Suprapubic skin (tissue), 4 donors: ENCODE data around the gene ZMAT5. TPM values are rescaled to one million over a fixed set of nuclear protein-coding genes. Genes with fewer than 3 reads are reported as not detected.

Source experiments
- DNase-seq, 2 donors: peaks; one replicate each; pipeline ENCODE4 v3.0.0-alpha.2; 2019; ENCODE audit warnings: low spot score in 2 of 2
- H3K27ac ChIP-seq: fragments of 200-600 bp; sonication (generic); one replicate; pipeline ENCODE4 v1.5.1; 2019
- H3K27me3 ChIP-seq: fragments of 200-600 bp; sonication (generic); one replicate; pipeline ENCODE4 v1.5.1; 2019
- H3K36me3 ChIP-seq: fragments of 200-600 bp; sonication (generic); one replicate; pipeline ENCODE4 v1.5.1; 2019
- H3K4me1 ChIP-seq: fragments of 200-600 bp; sonication (generic); one replicate; pipeline ENCODE4 v1.5.1; 2019
- H3K4me3 ChIP-seq: fragments of 200-600 bp; sonication (generic); one replicate; pipeline ENCODE4 v1.5.1; 2019; ENCODE audit warnings: mild to moderate bottlenecking
- H3K9me3 ChIP-seq: fragments of 200-600 bp; sonication (generic); one replicate; pipeline ENCODE4 v1.5.1; 2019
- EP300 ChIP-seq: sonication (generic); formaldehyde crosslinking; IDR thresholded peaks from one replicate; pipeline ENCODE4 v1.6.1; 2017; ENCODE audit warnings: antibody characterized with exemption
- POLR2A ChIP-seq, 2 donors: fragments of 450-650 bp; IDR thresholded peaks; one replicate each; pipeline ENCODE4 v1.6.1; 2017; ENCODE audit warnings: antibody characterized with exemption in 2 of 2, mild to moderate bottlenecking in 2 of 2, moderate library complexity in 2 of 2
- POLR2AphosphoS5 ChIP-seq, 3 donors: sonication (generic); formaldehyde crosslinking; IDR thresholded peaks; one replicate each; pipeline ENCODE4 v1.6.1; 2017; ENCODE audit warnings: antibody characterized with exemption in 3 of 3
- WGBS: methylation state at CpG from one replicate; pipeline ENCODE4 v1.1.5; 2018; 5-methylcytosine and 5-hydroxymethylcytosine counted together
- total RNA-seq, 4 donors: library from RNA; depleted of rRNA; stranded (reverse); fragments of >200 nt; gene quantifications; one replicate each; pipeline ENCODE4 v1.1.0, GENCODE V29; 2016
- TF ChIP-seq, protein P1 (sequence below), 2 donors: fragments of 200-600 bp in 1 of 2; fragments of 450-650 bp in 1 of 2; sonication (generic) in 1 of 2; IDR thresholded peaks; one replicate each; pipeline ENCODE4 v1.5.1; 2016 to 2019; ENCODE audit warnings: antibody characterized with exemption in 2 of 2, mild to moderate bottlenecking in 1 of 2, moderate library complexity in 1 of 2

The ZMAT5 gene
- total RNA-seq, 4 donors from 2014 or later, result 16.3 to 28.2 (median 23.1) TPM

DNA sequence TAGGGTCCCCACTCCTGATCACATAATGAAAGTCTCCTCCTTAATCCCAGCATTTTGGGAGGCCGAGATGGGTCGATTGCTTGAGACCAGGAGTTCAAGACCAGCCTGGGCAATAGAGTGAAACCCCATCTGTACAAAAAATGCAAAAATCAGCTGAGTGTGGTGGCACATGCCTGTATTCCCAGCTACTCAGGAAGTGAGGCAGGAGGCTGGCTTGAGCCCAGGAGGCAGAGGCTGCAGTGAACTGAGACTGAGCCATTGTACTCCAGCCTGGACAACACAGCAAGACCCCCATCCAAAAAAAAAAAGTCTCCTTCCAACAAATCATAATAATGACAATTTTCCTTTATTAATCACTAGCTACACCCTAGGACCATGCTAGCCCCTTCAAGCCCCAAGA, 15.1 kb downstream of the ZMAT5 start:
- Histone ChIP-seq H3K27ac (no peak overlapping the region), H3K4me1 (no peaks in the 10 kb centered on the region), H3K4me3 (no peak overlapping the region), H3K9me3 (no peaks in the 10 kb centered on the region), H3K36me3 (peaks cover 18% of the 10 kb centered on the region), H3K27me3 (no peaks in the 10 kb centered on the region)
- no peak for DNase-seq
- WGBS, result 95% methylated on average over 2 of the region's 2 CpGs
- TF ChIP-seq, protein P1, sequence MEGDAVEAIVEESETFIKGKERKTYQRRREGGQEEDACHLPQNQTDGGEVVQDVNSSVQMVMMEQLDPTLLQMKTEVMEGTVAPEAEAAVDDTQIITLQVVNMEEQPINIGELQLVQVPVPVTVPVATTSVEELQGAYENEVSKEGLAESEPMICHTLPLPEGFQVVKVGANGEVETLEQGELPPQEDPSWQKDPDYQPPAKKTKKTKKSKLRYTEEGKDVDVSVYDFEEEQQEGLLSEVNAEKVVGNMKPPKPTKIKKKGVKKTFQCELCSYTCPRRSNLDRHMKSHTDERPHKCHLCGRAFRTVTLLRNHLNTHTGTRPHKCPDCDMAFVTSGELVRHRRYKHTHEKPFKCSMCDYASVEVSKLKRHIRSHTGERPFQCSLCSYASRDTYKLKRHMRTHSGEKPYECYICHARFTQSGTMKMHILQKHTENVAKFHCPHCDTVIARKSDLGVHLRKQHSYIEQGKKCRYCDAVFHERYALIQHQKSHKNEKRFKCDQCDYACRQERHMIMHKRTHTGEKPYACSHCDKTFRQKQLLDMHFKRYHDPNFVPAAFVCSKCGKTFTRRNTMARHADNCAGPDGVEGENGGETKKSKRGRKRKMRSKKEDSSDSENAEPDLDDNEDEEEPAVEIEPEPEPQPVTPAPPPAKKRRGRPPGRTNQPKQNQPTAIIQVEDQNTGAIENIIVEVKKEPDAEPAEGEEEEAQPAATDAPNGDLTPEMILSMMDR (IDR thresholded peaks at IDR 0.05), result no peak
- TF ChIP-seq POLR2A (IDR thresholded peaks at IDR 0.05), result no peak
- TF ChIP-seq POLR2AphosphoS5 (IDR thresholded peaks at IDR 0.05), result no peak
- TF ChIP-seq EP300, result no peak

DNA sequence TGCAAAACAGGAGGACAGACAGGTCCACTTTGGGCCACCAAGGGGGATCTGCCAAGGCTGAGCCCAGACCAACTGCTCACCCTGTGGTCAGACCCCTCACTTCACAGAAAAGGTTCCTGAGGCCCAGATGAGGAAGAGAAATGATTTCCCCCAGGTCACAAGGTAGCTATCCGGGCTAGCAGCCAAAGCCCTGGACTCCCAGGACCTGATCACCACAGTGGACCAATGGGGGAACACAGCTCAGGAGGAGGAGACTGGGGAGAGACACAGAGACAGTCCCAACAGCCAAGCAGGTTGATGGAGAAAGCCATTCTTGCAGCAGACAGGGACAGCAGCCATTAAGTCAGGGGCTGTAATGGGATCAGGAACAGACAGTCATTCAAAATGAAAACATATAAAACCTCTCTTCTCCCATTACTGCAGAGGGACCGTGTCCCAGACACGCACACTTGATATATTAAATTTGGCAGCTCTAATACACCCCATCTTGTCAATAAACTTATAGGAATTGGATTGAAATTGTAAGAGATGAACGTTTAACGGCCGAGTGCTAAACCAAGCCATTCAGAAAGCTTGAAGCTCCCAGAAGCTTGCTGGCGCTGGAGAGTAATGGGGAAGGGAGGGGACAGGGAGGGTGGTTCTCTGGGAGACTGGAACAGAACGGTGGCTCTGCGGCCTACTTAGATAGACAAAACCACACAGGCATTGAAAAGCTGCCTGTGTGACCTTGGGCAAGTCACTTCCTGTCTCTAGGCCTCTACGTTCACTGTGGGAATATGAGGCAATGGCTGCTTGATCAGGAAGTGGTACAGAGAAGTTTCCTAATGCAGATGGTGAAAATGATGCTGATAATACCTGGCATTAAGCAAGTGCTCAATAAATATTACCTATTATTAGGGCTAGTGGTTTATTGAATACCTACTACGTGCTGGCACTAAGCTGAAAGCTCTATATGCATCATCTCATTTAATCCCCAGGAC, 16.0 kb downstream of the ZMAT5 start:
- no peak overlapping the region for H3K27ac ChIP-seq
- TF ChIP-seq EP300, result no peak
- TF ChIP-seq POLR2A (IDR thresholded peaks at IDR 0.05), result no peak
- TF ChIP-seq POLR2AphosphoS5 (IDR thresholded peaks at IDR 0.05), result no peak
- TF ChIP-seq, protein P1 (IDR thresholded peaks at IDR 0.05), result no peak
- no peaks in the 10 kb centered on the region for H3K4me1 ChIP-seq
- H3K4me3 ChIP-seq, result no peak overlapping the region
- WGBS, result 87% methylated on average over 10 of the region's 11 CpGs
- no peaks in the 10 kb centered on the region for H3K9me3 ChIP-seq
- H3K36me3 ChIP-seq, result peaks cover 26% of the 10 kb centered on the region
- no peak for DNase-seq
- no peaks in the 10 kb centered on the region for H3K27me3 ChIP-seq

DNA sequence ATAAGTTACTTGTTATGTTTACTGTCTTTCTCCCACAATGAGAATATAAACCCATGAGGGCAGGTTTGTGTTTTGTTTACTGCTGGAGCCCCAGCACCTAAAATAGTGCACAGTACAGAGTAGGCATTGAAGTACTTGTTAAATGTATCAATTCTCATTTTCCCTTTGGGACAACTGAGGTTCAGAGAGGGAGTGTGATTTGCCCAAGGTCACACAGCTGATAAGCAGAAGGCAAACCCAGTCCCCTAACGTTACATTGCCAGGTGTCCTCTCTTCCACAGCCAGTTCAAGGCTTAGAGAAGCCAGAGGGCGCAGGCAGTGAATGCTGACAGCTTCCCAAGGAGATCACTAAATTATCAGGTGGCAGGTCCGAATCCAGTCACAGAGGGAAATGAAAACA, 16.8 kb downstream of the ZMAT5 start:
- DNase-seq, result no peak
- Histone ChIP-seq H3K27ac (no peak overlapping the region), H3K9me3 (no peaks in the 10 kb centered on the region), H3K4me3 (no peak overlapping the region), H3K36me3 (peaks cover 29% of the 10 kb centered on the region), H3K27me3 (no peaks in the 10 kb centered on the region), H3K4me1 (peaks cover 4% of the 10 kb centered on the region)
- TF ChIP-seq POLR2AphosphoS5 (IDR thresholded peaks at IDR 0.05) (no peak), POLR2A (IDR thresholded peaks at IDR 0.05) (no peak), EP300 (no peak)
- TF ChIP-seq, protein P1 (IDR thresholded peaks at IDR 0.05), result no peak
- WGBS, result 98% methylated on average over 3 of the region's 3 CpGs

DNA sequence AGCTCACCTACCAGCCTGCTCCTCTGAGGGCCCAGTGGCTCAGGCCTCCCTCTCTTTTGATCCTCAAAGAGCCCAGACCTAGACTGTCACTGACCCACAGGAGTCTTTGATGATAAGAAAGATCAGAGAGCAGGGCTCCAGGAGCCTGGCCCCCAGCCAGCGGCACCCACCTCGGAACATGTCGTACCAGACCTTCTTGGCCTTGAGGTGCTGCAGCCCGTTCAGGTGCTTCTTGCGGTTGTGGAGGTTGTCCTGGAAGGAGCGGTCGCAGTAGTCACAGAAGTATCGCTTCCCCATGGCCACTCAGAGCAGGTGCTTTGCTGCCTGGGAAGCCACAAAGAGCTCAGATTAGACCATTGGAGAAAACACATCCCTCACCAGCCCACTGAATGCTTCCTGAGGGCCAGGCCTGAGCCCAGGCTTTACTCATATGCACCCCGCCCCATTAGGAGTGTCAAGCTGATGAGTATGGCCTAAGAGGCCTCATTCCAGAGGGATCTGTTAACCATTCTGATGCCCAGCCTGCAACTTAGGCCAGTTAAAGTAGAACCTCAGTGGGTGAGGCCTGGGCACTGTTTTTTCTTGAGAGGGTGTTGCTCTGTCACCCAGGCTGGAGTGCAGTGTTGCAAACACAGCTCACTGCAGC, 18.4 kb downstream of the ZMAT5 start:
- H3K36me3 ChIP-seq, result peaks cover 29% of the 10 kb centered on the region
- no peaks in the 10 kb centered on the region for H3K9me3 ChIP-seq
- TF ChIP-seq POLR2A (IDR thresholded peaks at IDR 0.05), result no peak
- TF ChIP-seq EP300, result no peak
- TF ChIP-seq, protein P1 (IDR thresholded peaks at IDR 0.05), result no peak
- TF ChIP-seq POLR2AphosphoS5 (IDR thresholded peaks at IDR 0.05), result no peak
- 93% methylated on average over 4 of the region's 9 CpGs for WGBS
- peaks cover 16% of the 10 kb centered on the region for H3K4me1 ChIP-seq
- no peaks in the 10 kb centered on the region for H3K27me3 ChIP-seq
- no peak overlapping the region for H3K4me3 ChIP-seq
- DNase-seq, result no peak
- no peak overlapping the region for H3K27ac ChIP-seq

DNA sequence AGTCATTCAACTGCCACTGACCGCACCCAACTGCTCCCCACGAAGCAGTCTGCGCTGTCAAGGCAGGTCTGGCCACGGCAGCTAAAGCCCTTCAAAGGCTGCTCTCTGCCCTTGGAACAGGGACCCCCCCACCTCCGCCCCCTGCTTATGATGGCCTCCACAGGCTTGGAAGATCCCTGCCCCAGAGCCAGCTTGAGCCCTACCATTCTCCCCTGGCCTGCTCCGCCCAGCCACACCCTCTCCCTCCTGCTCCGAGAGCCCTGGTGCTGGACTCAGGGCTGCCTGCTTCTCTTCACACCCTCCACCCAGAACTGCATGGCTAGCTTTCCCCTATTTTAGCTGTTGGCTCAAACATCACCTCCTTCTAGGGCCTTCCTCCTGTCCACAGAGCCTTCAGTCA, 19.0 kb downstream of the ZMAT5 start:
- WGBS, result 71% methylated on average over 7 of the region's 7 CpGs
- Histone ChIP-seq H3K36me3 (peaks cover 29% of the 10 kb centered on the region), H3K27ac (no peak overlapping the region), H3K9me3 (no peaks in the 10 kb centered on the region), H3K4me1 (peaks cover 16% of the 10 kb centered on the region), H3K4me3 (no peak overlapping the region), H3K27me3 (no peaks in the 10 kb centered on the region)
- TF ChIP-seq POLR2AphosphoS5 (IDR thresholded peaks at IDR 0.05), result no peak
- TF ChIP-seq, protein P1 (IDR thresholded peaks at IDR 0.05), result no peak
- no peak for TF ChIP-seq POLR2A (IDR thresholded peaks at IDR 0.05)
- TF ChIP-seq EP300, result no peak
- DNase-seq, result no peak
